ENCODE data around the gene FAM107A. TPM values are rescaled to one million over a fixed set of nuclear protein-coding genes. Genes with fewer than 3 reads are reported as not detected.
A peak's percentile ranks its signal among the peaks of the same experiment; 100 is the strongest.

The FAM107A gene
- total RNA-seq, 2 donors from 2014 or later = 76.5 to 80.7 TPM

GRCh38 chr3:58518291-58518789 lies 58.9 kb downstream of the FAM107A start:
- Histone ChIP-seq H3K4me3 (no peak overlapping the region), H3K27me3 (no peaks in the 10 kb centered on the region), H3K36me3 (peaks cover 74% of the 10 kb centered on the region), H3K27ac (no peak overlapping the region), H3K4me1 (no peaks in the 10 kb centered on the region), H3K9me3 (no peaks in the 10 kb centered on the region)
- DNase-seq (ENCODE audit: low spot score) = peak; percentile 5
- no peak for TF ChIP-seq CTCF (IDR thresholded peaks at IDR 0.05)

GRCh38 chr3:58514405-58514804 lies 62.8 kb downstream of the FAM107A start:
- no peak for DNase-seq (ENCODE audit: low spot score)
- no peaks in the 10 kb centered on the region for H3K9me3 ChIP-seq
- no peaks in the 10 kb centered on the region for H3K27me3 ChIP-seq
- TF ChIP-seq CTCF (IDR thresholded peaks at IDR 0.05) = no peak
- no peaks in the 10 kb centered on the region for H3K4me1 ChIP-seq
- peaks cover 59% of the 10 kb centered on the region for H3K36me3 ChIP-seq
- no peak overlapping the region for H3K27ac ChIP-seq
- H3K4me3 ChIP-seq = no peak overlapping the region

Other genes with a start within 250 kb of the FAM107A start
- 10 to 100 TPM; 18.3 to 22.5 TPM for gene PXK, start 244.5 kb downstream of the FAM107A start, total RNA-seq
- 100 to 1,000 TPM; 111 to 181 TPM for gene PDHB, start 143.6 kb downstream of the FAM107A start, total RNA-seq
- gene KCTD6, start 85.3 kb downstream of the FAM107A start, total RNA-seq = 10 to 100 TPM in 1 of 2 donors, 1 to 10 TPM in 1; 9.5 to 10.6 TPM
- gene ACOX2, start 40.2 kb downstream of the FAM107A start, total RNA-seq = 10 to 100 TPM; 11.5 to 30.2 TPM
- gene FAM3D, start 89.4 kb upstream of the FAM107A start, total RNA-seq = not detected

Data from right atrium auricular region (tissue), 2 donors.